Motor neuron (in vitro differentiated cells): Measurements from ENCODE around the gene WDR54. TPM values are rescaled to one million over a fixed set of nuclear protein-coding genes. Genes with fewer than 3 reads are reported as not detected.
"Not testable (repeated sequence)": the region's sequence is repeated elsewhere in the genome, so short reads cannot be mapped to it uniquely, and the experiment has no call there.

ENCODE experiments used
- ATAC-seq, 8 experiments: fragments of 200-7000 bp; cut with Tn5 transposase; replicated peaks in 6 of 8; 2 replicates each; pipeline ENCODE4 v1.8.0; 2021; ENCODE audit warnings: mild to moderate bottlenecking in 8 of 8, moderate library complexity in 8 of 8
- H3K27ac ChIP-seq, 2 donors: fragments of 250-450 bp; sonication (Bioruptor Pico); 2 replicates each; pipeline ENCODE4 v1.9.0; 2021; ENCODE audit warnings: antibody characterized with exemption in 2 of 2, mild to moderate bottlenecking in 2 of 2, moderate library complexity in 1 of 2
- H3K4me1 ChIP-seq, 2 donors: fragments of 250-450 bp; sonication (Bioruptor Pico); replicated peaks in 1 of 2; 2 replicates each; pipeline ENCODE4 v1.6.1; 2021; ENCODE audit warnings: antibody characterized with exemption in 2 of 2, mild to moderate bottlenecking in 2 of 2, moderate library complexity in 1 of 2
- H3K4me3 ChIP-seq, 5 donors: fragments of 250-450 bp; sonication (Bioruptor Pico); 2 replicates each; pipeline ENCODE4 v1.9.0; 2021; ENCODE audit warnings: antibody characterized with exemption in 5 of 5, mild to moderate bottlenecking in 5 of 5, moderate library complexity in 4 of 5
- WGBS, 10 experiments: fragments of 450-650 bp; shearing (Covaris generic); methylation state at CpG; one replicate each; pipeline ENCODE4 v1.0.0; 2022; 5-methylcytosine and 5-hydroxymethylcytosine counted together
- in situ Hi-C, 9 experiments: fragments of 400-800 bp; cut with MboI; loops; one replicate each; pipeline ENCODE4 v1.15.0; 2021; ENCODE audit warnings: low sequenced_read_pairs in 9 of 9, low pct_unique_long_range_greater_than_20kb in 2 of 9; ENCODE audit not compliant: unreplicated experiment in 9 of 9
- total RNA-seq, 8 experiments: library from RNA; unstranded; fragments of 300-600 nt; gene quantifications; 2 replicates each; pipeline versions ENCODE4 v1.2.3 to v1.2.4, GENCODE V29; 2022

The WDR54 gene
- total RNA-seq, 8 experiments from 2014 or later, result 15.1 to 63.7 (median 49.5) TPM

- ATAC-seq, in situ Hi-C loops: not testable (repeated sequence)
These were observed 49.2 kb downstream of the WDR54 start for GRCh38 chr2:74470742-74471141.

DNA sequence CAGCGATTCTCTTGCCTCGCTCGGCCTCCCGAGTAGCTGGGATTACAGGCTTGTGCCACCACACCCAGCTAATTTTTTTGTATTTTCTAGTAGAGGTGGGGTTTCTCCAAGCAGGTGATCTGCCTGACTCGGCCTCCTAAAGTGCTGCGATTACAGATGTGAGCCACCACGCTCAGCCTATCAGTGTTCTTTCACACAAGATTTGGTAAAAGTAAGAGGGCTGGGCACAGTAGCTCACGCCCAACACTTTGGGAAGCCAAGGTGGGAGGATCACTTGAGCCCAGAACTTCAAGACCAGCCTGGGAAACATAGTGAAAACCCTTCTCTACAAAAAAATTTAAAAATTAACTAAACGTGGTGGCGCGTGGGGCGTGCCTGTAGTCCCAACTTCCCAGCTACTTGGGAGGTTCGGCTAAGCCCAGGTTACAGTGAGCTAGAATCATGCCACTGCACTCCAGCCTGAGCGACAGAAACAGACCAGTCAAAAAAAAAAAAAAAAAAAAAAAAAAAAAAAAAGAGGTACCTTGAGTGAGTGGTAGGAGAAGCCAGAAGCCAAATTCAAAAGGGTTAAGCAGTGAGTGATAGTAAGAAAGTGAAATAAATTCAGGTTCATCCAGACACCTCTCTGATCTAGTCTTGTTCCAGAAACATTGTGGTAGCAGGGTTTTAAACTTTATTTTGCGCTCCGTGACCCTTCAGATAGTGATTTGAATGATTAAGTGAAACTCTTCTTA, 50.0 kb downstream of the WDR54 start:
- Histone ChIP-seq H3K27ac (peak overlapping the region; percentile 82 to 95), H3K4me1 (peaks cover 13 to 14% of the 10 kb centered on the region in 2 donors), H3K4me3 (peak overlapping the region; percentile 51 to 80 (median 57))
- in situ Hi-C loops, result no loop called here
- 0 to 95% (median 47%) methylated on average over 2 to 12 of the region's 16 CpGs; no CpG with 5 or more reads in 1 of the 10 experiments for WGBS, 10 experiments
- ATAC-seq, result peak in 1 of 8 experiments; percentile 1

More at GRCh38 chr2:74470742-74471141, 49.2 kb downstream of the WDR54 start:
- not testable (repeated sequence) for H3K4me3 ChIP-seq, H3K27ac ChIP-seq
- H3K4me1 ChIP-seq, result peaks cover 13 to 20% of the 10 kb centered on the region in 2 donors
- WGBS, 10 experiments, result 92 to 100% (median 98%) methylated on average over 1 to 9 of the region's 12 CpGs

GRCh38 chr2:74472086-74472944, 50.8 kb downstream of the WDR54 start, which contains the start of gene MRPL53:
Gene MRPL53 (minus strand): TSS chr2:74472680. CDS start chr2:74472660, 20 bp downstream.
- Histone ChIP-seq H3K4me3 (peak within 1 kb of the TSS; percentile 51 to 80 (median 57)), H3K27ac (peak within 1 kb of the TSS; percentile 82 to 95), H3K4me1 (peaks cover 13 to 14% of the 10 kb centered on the region in 2 donors)
- WGBS, 10 experiments, result 0 to 10% (median 1%) methylated on average over 2 to 33 of the region's 66 CpGs; no CpG with 5 or more reads in 4 of the 10 experiments
- in situ Hi-C loops, result no loop called here
- peak; percentile 91 to 96 (median 95) for ATAC-seq

DNA sequence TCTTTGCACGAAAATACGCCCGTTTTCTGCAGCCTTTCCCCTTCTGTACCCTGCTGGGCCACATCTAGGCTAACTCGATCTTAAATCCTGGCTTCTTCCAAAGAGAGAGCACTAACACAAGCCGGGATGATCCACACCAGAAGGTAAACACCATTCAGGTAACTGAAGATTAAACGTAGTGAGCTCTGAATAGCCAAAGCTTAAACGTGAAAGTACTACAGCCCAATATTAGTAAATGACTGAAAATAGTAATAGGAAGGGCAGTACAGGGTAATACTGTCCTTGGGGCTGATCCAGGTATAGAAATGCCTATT, 51.4 kb downstream of the WDR54 start:
- in situ Hi-C loops, result no loop called here

DNA sequence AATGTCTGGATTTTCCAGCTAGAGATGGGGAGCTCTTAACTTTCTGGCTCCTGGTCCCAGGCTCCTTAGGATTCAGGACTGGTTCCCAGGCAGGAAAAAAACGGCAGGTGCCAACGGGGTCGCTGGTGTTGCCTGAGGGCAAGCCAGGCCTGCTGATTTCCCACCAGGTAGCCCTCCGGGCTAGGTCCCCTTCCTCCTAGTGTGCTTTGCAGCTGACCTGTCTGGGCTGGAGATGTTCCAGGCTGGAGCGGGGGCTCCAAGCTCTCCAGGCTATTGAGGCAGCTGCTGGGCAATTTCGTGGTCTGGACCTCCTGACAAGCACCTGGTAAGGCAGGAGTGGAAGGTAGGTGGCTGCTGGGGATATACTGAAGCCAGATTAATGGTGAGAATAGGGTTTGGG, 53.0 kb downstream of the WDR54 start:
- in situ Hi-C loops, result no loop called here
- no peak for ATAC-seq
- 83 to 100% (median 97%) methylated on average over 1 to 4 of the region's 6 CpGs; no CpG with 5 or more reads in 5 of the 10 experiments for WGBS, 10 experiments
- Histone ChIP-seq H3K27ac (no peak overlapping the region), H3K4me1 (peaks cover 13 to 14% of the 10 kb centered on the region in 2 donors), H3K4me3 (no peak overlapping the region)

More for the DNA sequence above, 51.4 kb downstream of the WDR54 start:
- Histone ChIP-seq H3K4me3 (peak overlapping the region; percentile 51 to 80 (median 57)), H3K4me1 (peaks cover 13 to 14% of the 10 kb centered on the region in 2 donors), H3K27ac (peak overlapping the region; percentile 82 to 95)
- peak in 1 of 8 experiments; percentile 1 for ATAC-seq
- WGBS, 10 experiments, result 0 to 30% (median 13%) methylated on average over 1 to 6 of the region's 7 CpGs; no CpG with 5 or more reads in 4 of the 10 experiments

DNA sequence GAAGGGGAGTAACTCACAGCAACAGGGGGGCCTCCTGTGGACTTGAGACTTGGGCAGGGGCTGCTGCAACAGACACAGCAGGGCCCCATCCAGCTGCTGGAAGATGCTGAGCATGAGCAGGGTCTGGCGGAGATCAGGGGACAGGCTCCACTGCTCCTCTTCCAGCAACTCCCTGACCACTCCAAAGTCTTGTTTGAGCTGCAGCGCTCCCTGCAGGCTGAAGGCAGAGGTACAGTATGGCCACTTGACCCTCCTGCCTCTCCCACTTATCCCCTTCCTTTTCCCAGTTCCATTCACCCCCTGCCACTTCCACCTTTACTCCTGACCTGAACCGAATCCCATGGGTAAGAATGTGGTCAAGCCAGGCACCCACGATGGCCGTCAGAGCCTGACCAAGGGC, 53.4 kb downstream of the WDR54 start:
- Histone ChIP-seq H3K4me1 (peaks cover 13 to 14% of the 10 kb centered on the region in 2 donors), H3K4me3 (no peak overlapping the region), H3K27ac (no peak overlapping the region)
- ATAC-seq, result no peak
- in situ Hi-C loops, result loop anchor here in 3 of 9 experiments (25.0 kb wide), 1 partner anchor 112 kb away; no protein-coding TSS in a partner anchor
- WGBS, 10 experiments, result 50 to 100% (median 89%) methylated on average over 1 to 3 of the region's 5 CpGs; no CpG with 5 or more reads in 4 of the 10 experiments

Other genes starting within 250 kb of the WDR54 start
- 10 to 100 TPM; 26.8 to 81.6 (median 50.8) TPM for gene MOB1A, start 242.9 kb upstream of the WDR54 start, total RNA-seq
- 100 to 1,000 TPM in 5 of 8 experiments, 10 to 100 TPM in 3; 46.3 to 256 (median 139) TPM for gene MTHFD2, start 223.1 kb upstream of the WDR54 start, total RNA-seq
- gene SLC4A5, start 78.3 kb upstream of the WDR54 start, total RNA-seq, result 1 to 10 TPM in 7 of 8 experiments, under 1 TPM in 1; 0.25 to 5.9 (median 2.8) TPM
- gene DCTN1, start 41.4 kb upstream of the WDR54 start, total RNA-seq, result 100 to 1,000 TPM in 7 of 8 experiments, 10 to 100 TPM in 1; 92.7 to 205 (median 134) TPM
- 1 to 10 TPM; 1.6 to 5.8 (median 2.7) TPM for gene C2orf81, start 111 bp upstream of the WDR54 start, total RNA-seq
- gene RTKN, start 20.2 kb downstream of the WDR54 start, total RNA-seq, result 10 to 100 TPM in 4 of 8 experiments, 1 to 10 TPM in 4; 1.4 to 33.2 (median 9.7) TPM
- gene INO80B, start 33.4 kb downstream of the WDR54 start, total RNA-seq, result 10 to 100 TPM; 17.6 to 51.4 (median 22.9) TPM
- gene WBP1, start 36.7 kb downstream of the WDR54 start, total RNA-seq, result 100 to 1,000 TPM in 4 of 8 experiments, 10 to 100 TPM in 4; 55.2 to 117 (median 99.8) TPM
- gene MOGS, start 43.7 kb downstream of the WDR54 start, total RNA-seq, result 10 to 100 TPM; 30.8 to 47.6 (median 37.9) TPM
- gene MRPL53, start 51.0 kb downstream of the WDR54 start, total RNA-seq, result 10 to 100 TPM; 51.1 to 83.5 (median 68.3) TPM
- gene CCDC142, start 61.3 kb downstream of the WDR54 start, total RNA-seq, result 10 to 100 TPM in 6 of 8 experiments, 1 to 10 TPM in 2; 8.0 to 32.3 (median 12.8) TPM
- gene TTC31, start 61.4 kb downstream of the WDR54 start, total RNA-seq, result 10 to 100 TPM in 5 of 8 experiments, 1 to 10 TPM in 3; 4.0 to 23.5 (median 10.2) TPM
- gene LBX2, start 77.9 kb downstream of the WDR54 start, total RNA-seq, result 1 to 10 TPM in 6 of 8 experiments, under 1 TPM in 2; 0.36 to 7.7 (median 1.4) TPM
- gene PCGF1, start 86.0 kb downstream of the WDR54 start, total RNA-seq, result 10 to 100 TPM; 14.9 to 28.2 (median 18.4) TPM
- gene TLX2, start 92.7 kb downstream of the WDR54 start, total RNA-seq, result 1 to 10 TPM in 2 of 8 experiments, under 1 TPM in 5, not detected in 1; 0.05 to 1.5 (median 0.73) TPM
- 1 to 10 TPM in 1 of 8 experiments, under 1 TPM in 6, not detected in 1; 0.11 to 1.0 (median 0.31) TPM for gene DQX1, start 104.5 kb downstream of the WDR54 start, total RNA-seq
- gene AUP1, start 108.0 kb downstream of the WDR54 start, total RNA-seq, result 100 to 1,000 TPM in 3 of 8 experiments, 10 to 100 TPM in 5; 43.1 to 121 (median 74.7) TPM
- 10 to 100 TPM; 30.9 to 49.4 (median 39.3) TPM for gene HTRA2, start 108.2 kb downstream of the WDR54 start, total RNA-seq
- 10 to 100 TPM in 2 of 8 experiments, 1 to 10 TPM in 4, under 1 TPM in 2; 0.54 to 29.3 (median 9.1) TPM for gene LOXL3, start 132.2 kb downstream of the WDR54 start, total RNA-seq
- gene DOK1, start 133.0 kb downstream of the WDR54 start, total RNA-seq, result 10 to 100 TPM in 1 of 8 experiments, 1 to 10 TPM in 7; 1.6 to 23.0 (median 6.3) TPM
- gene M1AP, start 226.6 kb downstream of the WDR54 start, total RNA-seq, result under 1 TPM in 5 of 8 experiments, not detected in 3; 0.08 to 0.50 (median 0.22) TPM
- 10 to 100 TPM in 4 of 8 experiments, 1 to 10 TPM in 1, under 1 TPM in 3; 0.31 to 21.4 (median 10.4) TPM for gene SEMA4F, start 232.5 kb downstream of the WDR54 start, total RNA-seq